Urinary bladder (tissue), 4 donors: Measurements from ENCODE around the gene ARID5B. TPM values are rescaled to one million over a fixed set of nuclear protein-coding genes. Genes with fewer than 3 reads are reported as not detected.

Source experiments
- DNase-seq: peaks from one replicate; pipeline ENCODE4 v3.0.0-alpha.2; 2015; ENCODE audit errors: extremely low spot score
- H3K27ac ChIP-seq: one replicate; pipeline ENCODE4 v1.5.1; 2013; ENCODE audit warnings: low read depth, mild to moderate bottlenecking, moderate library complexity
- H3K36me3 ChIP-seq: one replicate; pipeline ENCODE4 v1.6.1; 2013; ENCODE audit warnings: mild to moderate bottlenecking, moderate library complexity; ENCODE audit not compliant: insufficient read depth
- H3K4me1 ChIP-seq: one replicate; pipeline ENCODE4 v1.6.1; 2013; ENCODE audit warnings: mild to moderate bottlenecking, moderate library complexity; ENCODE audit not compliant: insufficient read depth
- H3K4me3 ChIP-seq: one replicate; pipeline ENCODE4 v1.5.1; 2013; ENCODE audit warnings: low read depth, low read length
- WGBS: extraction: QIAGEN DNeasy Blood & Tissue Kit; methylation state at CpG from one replicate; pipeline ENCODE4 v1.1.7; 2013; 5-methylcytosine and 5-hydroxymethylcytosine counted together
- polyA plus RNA-seq: library from polyadenylated mRNA; stranded (reverse); fragments of 200-250 nt; gene quantifications from one replicate; pipeline ENCODE4 v1.2.3, GENCODE V29; 2013
- total RNA-seq: library from RNA; depleted of rRNA; stranded (reverse); fragments of >200 nt; gene quantifications from one replicate; pipeline ENCODE4 v1.2.3, GENCODE V29; 2014
- donor health status: healthy with polysubstance abuse.
- donor health status: healthy.

Gene ARID5B
- total and polyA plus RNA-seq, 2 donors: 23.5 to 52.5 TPM

- no peaks in the 10 kb centered on the region for H3K4me1 ChIP-seq
- no peaks in the 10 kb centered on the region for H3K36me3 ChIP-seq
- H3K4me3 ChIP-seq: no peak overlapping the region
- H3K27ac ChIP-seq: no peak overlapping the region
- WGBS: 92% methylated on average over 6 of the region's 6 CpGs
- no peak for DNase-seq
These were observed 30.0 kb upstream of the ARID5B start for GRCh38 chr10:61871487-61871886.

- no peaks in the 10 kb centered on the region for H3K36me3 ChIP-seq
- no peak overlapping the region for H3K4me3 ChIP-seq
- H3K27ac ChIP-seq: no peak overlapping the region
- H3K4me1 ChIP-seq: no peaks in the 10 kb centered on the region
- DNase-seq: no peak
- WGBS: 42% methylated on average over 11 of the region's 11 CpGs
These were observed 23.4 kb upstream of the ARID5B start for GRCh38 chr10:61877887-61878739.

- H3K4me3 ChIP-seq: no peak overlapping the region
- H3K36me3 ChIP-seq: no peaks in the 10 kb centered on the region
- no peak overlapping the region for H3K27ac ChIP-seq
- DNase-seq: no peak
- H3K4me1 ChIP-seq: no peaks in the 10 kb centered on the region
These were observed 22.8 kb upstream of the ARID5B start for GRCh38 chr10:61878740-61879068.

- H3K27ac ChIP-seq: no peak overlapping the region
- H3K36me3 ChIP-seq: no peaks in the 10 kb centered on the region
- H3K4me1 ChIP-seq: no peaks in the 10 kb centered on the region
- no peak overlapping the region for H3K4me3 ChIP-seq
- 92% methylated on average over 6 of the region's 6 CpGs for WGBS
- no peak for DNase-seq
These were observed 18.7 kb upstream of the ARID5B start for GRCh38 chr10:61882621-61883370.

GRCh38 chr10:61883371-61884025 lies 18.0 kb upstream of the ARID5B start:
- Histone ChIP-seq H3K4me1 (no peaks in the 10 kb centered on the region), H3K4me3 (no peak overlapping the region), H3K27ac (no peak overlapping the region), H3K36me3 (no peaks in the 10 kb centered on the region)
- DNase-seq: no peak
- 92% methylated on average over 7 of the region's 7 CpGs for WGBS

- Histone ChIP-seq H3K4me3 (no peak overlapping the region), H3K27ac (no peak overlapping the region), H3K4me1 (no peaks in the 10 kb centered on the region), H3K36me3 (no peaks in the 10 kb centered on the region)
- DNase-seq: no peak
These were observed 13.7 kb upstream of the ARID5B start for GRCh38 chr10:61887772-61888171.

- no peaks in the 10 kb centered on the region for H3K36me3 ChIP-seq
- WGBS: 90% methylated on average over 1 of the region's 1 CpG
- DNase-seq: no peak
- H3K4me3 ChIP-seq: no peak overlapping the region
- H3K27ac ChIP-seq: no peak overlapping the region
- no peaks in the 10 kb centered on the region for H3K4me1 ChIP-seq
These were observed 12.8 kb upstream of the ARID5B start for GRCh38 chr10:61888744-61889143.

- no peak for DNase-seq
- no peak overlapping the region for H3K4me3 ChIP-seq
- no peak overlapping the region for H3K27ac ChIP-seq
These were observed 11.1 kb upstream of the ARID5B start for GRCh38 chr10:61890430-61890829.

GRCh38 chr10:61890881-61891409 lies 10.6 kb upstream of the ARID5B start:
- H3K36me3 ChIP-seq: no peaks in the 10 kb centered on the region
- DNase-seq: no peak
- no peak overlapping the region for H3K4me3 ChIP-seq
- no peak overlapping the region for H3K27ac ChIP-seq
- 95% methylated on average over 5 of the region's 5 CpGs for WGBS
- H3K4me1 ChIP-seq: no peaks in the 10 kb centered on the region

More at GRCh38 chr10:61890430-61890829, 11.1 kb upstream of the ARID5B start:
- Histone ChIP-seq H3K4me1 (no peaks in the 10 kb centered on the region), H3K36me3 (no peaks in the 10 kb centered on the region)

- no peak overlapping the region for H3K4me3 ChIP-seq
- H3K4me1 ChIP-seq: no peaks in the 10 kb centered on the region
- no peaks in the 10 kb centered on the region for H3K36me3 ChIP-seq
- WGBS: 40% methylated on average over 5 of the region's 5 CpGs
- DNase-seq: no peak
- H3K27ac ChIP-seq: no peak overlapping the region
These were observed 9.5 kb upstream of the ARID5B start for GRCh38 chr10:61891906-61892585.

GRCh38 chr10:61892961-61893360 lies 8.5 kb upstream of the ARID5B start:
- Histone ChIP-seq H3K4me3 (no peak overlapping the region), H3K27ac (no peak overlapping the region), H3K36me3 (no peaks in the 10 kb centered on the region), H3K4me1 (no peaks in the 10 kb centered on the region)
- DNase-seq: no peak
- 88% methylated on average over 4 of the region's 4 CpGs for WGBS

- no peak overlapping the region for H3K4me3 ChIP-seq
- no peaks in the 10 kb centered on the region for H3K4me1 ChIP-seq
- WGBS: 77% methylated on average over 4 of the region's 4 CpGs
- H3K36me3 ChIP-seq: no peaks in the 10 kb centered on the region
- no peak overlapping the region for H3K27ac ChIP-seq
- no peak for DNase-seq
These were observed 7.4 kb upstream of the ARID5B start for GRCh38 chr10:61894133-61894532.

- Histone ChIP-seq H3K36me3 (no peaks in the 10 kb centered on the region), H3K27ac (no peak overlapping the region), H3K4me3 (no peak overlapping the region), H3K4me1 (no peaks in the 10 kb centered on the region)
- WGBS: 88% methylated on average over 6 of the region's 6 CpGs
- no peak for DNase-seq
These were observed 5.5 kb upstream of the ARID5B start for GRCh38 chr10:61895898-61896600.
